AG20443 (cell line): ENCODE results near the gene ZNF641.

Experiments used
- DNase-seq: peaks from one replicate; pipeline ENCODE4 v3.0.0; 2012; ENCODE audit warnings: low spot score, mixed read lengths

Gene ZNF641

DNA sequence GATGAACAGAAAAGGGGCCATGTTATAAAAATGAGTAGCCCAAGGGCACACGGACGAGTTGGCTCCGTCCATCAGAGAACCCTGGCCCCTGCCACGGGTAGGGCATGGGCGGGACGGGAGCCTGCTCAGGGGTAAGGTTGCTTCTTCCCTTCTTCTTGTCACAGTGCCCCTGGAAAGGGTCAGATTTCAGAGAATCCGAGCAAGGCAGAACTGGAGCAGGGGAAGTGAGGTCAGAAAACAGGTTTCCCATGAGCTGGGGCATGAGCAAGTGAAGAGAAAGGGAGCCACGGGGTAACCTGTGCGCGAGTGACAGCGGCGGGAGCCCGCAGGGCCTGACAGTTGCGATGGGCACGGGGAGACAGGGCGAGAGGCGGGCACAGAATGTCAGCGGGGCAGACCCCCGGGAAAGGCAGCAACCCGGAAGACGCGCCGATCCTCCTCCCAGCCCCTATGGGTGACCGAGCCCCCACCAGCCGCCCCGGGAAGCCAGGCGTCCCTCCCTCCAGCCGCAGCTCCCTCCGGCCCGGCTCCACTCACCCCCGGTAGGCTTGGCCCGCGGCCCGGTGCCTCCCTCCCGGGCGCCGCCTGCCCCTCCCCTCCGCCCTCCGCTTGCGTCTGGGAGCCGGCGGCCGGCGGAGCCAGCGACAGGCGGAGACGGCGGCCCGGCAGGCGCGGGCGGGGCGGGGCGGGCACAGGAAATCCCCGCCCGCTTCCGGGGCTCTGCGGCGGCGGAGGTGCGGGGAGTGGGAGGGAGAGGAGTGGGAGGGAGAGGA, at the start of gene ZNF641:
Gene ZNF641, minus strand, starts transcription at position 671 of the 773 bp plus-strand sequence. CDS start 2,829 bp downstream, outside the sequence.
- peak; percentile 91 for DNase-seq

DNA sequence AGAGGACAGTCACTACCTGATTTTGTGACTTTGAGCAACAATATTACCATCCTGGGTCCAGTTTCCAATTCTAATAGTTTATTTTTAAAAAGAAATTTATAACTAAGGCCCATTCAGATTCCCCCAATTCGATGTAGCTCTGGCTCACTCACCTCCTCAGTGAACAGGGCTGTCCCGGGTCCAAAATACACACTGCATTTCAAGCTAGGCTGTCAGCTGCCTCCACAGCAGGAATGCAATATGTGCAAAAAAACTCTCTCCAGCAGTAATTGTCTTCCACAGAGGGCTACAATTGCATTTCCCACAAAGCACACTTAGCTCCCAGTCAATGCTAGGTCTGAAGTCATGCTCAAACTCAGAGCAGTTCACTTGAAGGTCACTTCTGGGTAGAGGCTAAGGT, 39.3 kb upstream of the ZNF641 start:
- DNase-seq: no peak

DNA sequence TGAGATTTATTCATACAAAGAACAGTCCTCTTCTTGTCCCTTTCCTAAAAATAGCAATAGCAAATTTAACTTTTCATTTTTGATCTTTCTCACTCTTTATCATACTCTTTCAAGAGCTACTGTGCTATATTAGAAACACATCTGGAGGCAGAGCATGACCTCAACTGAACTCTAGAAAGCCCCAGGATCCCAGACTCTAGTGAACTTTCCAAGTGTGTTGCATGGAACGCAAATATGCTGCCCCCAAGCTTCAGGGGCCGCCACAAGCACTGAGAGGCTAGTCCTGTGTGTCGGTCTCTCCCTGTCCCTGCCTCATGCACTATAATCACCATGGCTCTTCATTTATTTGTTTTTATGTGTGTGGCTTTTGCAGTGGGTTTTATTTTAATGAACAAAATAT, 38.7 kb upstream of the ZNF641 start:
- no peak for DNase-seq

DNA sequence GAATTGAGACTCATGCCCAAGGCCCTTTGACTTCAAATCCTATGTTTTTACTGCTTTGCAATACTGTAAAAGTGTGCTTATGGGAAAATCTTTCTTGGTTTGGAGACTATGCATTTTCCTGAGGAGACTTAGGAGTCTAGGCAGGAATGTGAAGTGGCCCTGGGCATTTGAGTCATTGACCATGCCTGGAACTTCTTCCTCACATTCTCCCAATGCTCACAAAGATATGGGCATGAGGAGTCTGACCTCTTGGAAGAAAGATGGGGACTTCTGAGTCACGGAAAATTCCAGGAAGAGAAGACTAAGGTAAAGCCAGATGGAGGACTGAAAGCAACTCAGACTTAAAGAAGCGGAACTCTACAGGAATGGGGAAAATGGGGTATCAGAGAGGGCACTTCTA, 38.2 kb upstream of the ZNF641 start:
- peak; percentile 37 for DNase-seq

DNA sequence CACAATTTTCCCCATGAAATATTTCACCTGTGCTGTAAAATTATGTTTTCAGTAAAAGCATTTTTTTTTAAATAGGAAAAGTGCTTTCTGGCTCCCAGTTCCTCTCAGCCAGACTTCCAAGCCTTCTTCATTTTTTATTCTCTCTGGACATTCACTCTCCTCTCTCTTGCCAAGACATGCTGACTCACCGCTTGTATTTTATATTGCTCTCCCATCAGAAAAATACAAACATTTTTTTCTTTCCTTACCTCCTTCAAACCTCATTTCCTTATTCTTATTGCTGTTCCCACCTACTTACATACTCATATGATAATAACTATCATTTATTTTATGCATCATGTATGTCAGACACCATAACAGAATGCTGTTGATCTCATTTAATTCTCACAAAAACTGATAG, 37.7 kb upstream of the ZNF641 start:
- peak; percentile 36 for DNase-seq

DNA sequence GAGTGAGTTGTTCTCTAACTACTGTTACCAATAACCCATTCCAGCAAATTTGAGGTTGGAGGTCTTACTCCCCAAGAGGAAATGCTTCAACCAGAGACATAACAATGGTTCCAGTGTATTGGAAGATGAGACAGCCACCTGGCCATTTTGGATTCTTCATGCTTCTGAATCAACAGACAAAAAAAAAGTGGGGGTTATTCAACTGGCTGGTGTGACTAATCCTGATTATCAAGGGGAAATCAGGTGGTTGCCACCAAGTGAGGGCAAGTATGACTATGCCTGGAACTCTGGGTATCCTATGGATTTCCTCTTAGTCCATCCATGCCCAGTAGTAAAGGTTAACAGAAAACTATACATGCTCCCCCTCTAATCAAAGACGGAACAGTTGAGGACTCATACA, 29.9 kb upstream of the ZNF641 start:
- no peak for DNase-seq

DNA sequence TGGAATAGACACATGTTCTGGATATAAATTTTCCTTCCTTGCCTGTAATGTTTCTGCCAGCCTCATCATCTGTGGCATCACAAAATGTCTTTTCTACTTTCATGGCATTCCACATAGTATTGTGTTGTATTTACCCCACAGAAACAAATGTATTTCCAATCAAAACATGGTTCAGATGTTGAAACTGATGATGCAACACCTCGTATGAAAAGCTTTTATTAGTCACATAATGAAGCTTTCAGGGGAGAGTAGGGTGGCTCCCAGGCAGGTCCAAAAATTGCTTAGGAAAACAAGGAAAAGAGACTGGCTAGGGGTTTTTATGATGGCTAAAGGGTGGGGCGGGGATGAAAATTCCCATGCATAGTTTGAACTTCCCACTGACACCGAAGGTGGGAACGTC, 29.1 kb upstream of the ZNF641 start:
- DNase-seq: no peak

DNA sequence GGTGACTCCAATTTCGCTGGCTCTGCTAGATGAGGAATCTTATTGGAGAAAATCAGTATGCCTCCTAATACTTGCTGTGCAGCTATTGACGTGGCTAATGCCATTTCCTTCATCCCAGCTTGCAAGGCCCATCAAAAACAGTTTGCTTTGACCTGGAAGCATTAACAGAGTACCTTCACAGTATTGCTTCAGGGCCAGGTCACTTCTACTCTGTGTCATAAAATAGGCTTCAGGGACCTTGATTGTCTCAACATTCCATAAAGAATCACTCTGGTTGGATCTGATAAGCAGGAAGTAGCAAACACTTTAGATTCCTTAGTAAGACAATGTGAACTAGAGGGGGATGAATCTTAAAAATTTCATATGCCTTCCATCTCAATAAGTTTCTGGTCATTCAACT, 26.9 kb upstream of the ZNF641 start:
- DNase-seq: no peak

DNA sequence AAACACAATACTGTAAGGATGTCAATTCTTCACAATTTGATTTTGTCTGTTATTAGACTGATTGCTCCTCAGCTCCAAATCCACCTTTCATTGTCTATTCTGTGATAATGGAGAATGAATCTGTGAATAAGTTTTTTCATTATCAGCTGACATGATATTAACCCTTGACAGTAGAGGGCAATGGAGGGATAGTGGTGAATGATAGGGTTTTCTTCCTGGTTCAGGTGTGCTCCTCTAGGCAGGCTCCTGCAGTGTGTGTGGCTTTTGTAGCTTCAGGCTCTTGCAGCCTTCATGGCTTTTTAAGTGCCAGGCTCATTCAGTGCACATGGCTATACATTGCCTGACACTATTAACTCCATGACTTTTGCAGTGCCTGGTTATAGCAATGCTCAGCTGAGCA, 23.4 kb upstream of the ZNF641 start:
- DNase-seq: no peak

DNA sequence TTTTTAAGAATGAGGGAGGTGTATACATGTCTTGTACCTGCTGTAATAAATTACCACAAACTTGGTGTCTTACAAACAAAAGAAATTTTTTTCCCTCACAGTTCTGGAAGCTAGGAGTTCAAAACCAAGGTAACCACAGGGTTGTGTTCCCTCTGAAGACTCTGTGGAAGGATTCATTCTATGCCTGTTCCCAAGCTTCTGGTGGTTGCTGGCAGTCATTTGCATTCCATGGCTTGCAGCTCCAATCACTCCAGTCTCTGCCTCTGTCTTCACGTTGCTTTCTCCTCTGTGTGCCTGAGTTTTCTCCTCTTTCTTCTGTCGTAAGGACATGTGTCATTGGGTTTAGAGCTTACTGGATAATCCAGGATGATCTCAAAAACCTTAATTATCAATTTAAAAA, 15.4 kb upstream of the ZNF641 start:
- DNase-seq: peak; percentile 20

DNA sequence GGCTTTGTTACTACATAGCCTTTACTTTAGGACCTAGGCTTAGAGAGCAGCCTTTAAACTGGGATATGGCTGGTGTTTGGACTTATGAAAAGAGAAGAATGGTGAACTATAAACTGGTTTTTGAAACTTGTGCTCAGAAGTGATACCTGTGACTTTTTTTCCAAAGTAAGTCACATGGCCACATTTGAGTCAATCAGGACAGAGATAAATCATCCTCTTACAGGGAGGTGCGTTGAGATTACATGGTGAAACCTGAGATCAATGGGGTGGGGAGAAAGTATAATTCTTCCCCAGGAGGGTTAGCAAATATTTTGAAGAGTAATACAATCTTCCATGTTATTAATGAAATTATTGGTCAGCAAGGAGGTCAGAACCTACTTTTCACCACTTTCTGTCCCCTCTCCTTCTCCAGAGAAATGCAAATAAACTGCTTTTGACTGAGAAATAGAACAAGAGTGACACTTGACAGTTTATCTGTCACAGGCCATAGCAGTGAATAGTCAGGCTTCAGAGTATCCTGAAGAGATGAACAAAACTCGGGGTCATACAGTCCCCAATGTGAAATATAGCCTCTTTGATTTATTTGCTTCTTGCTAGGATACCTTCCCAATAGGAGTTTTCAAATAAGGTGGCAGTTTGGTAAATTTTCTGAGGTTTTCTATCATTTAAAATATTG, 11.1 kb upstream of the ZNF641 start:
- DNase-seq: no peak

DNA sequence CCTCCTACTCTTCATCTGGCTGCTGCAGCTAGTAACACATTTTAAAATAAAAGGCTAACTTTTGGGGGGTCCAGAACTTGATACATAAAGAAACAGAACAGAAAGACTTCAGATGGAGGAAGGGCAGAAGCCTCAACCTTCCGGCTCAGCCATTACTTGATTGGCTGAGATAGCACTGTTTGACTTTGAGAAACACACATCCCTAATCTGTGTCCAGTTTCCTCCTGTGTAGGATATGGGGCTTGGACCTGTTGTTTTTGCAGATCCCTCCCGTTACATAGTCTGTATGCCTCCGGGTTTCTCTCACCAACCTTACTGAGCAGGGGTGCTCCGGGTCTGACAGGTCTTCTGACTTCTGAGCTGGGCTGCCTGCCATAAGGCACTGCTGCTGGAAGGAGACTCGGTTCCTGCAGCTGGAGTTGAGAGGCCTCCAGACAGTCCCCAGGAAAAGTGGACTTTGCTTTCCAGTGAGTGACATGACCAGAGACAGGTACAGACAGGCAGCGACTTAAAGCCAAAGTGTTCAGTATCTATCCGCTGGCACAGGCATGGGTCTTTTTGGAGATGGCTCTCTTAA, 8.3 kb upstream of the ZNF641 start:
- DNase-seq: no peak

DNA sequence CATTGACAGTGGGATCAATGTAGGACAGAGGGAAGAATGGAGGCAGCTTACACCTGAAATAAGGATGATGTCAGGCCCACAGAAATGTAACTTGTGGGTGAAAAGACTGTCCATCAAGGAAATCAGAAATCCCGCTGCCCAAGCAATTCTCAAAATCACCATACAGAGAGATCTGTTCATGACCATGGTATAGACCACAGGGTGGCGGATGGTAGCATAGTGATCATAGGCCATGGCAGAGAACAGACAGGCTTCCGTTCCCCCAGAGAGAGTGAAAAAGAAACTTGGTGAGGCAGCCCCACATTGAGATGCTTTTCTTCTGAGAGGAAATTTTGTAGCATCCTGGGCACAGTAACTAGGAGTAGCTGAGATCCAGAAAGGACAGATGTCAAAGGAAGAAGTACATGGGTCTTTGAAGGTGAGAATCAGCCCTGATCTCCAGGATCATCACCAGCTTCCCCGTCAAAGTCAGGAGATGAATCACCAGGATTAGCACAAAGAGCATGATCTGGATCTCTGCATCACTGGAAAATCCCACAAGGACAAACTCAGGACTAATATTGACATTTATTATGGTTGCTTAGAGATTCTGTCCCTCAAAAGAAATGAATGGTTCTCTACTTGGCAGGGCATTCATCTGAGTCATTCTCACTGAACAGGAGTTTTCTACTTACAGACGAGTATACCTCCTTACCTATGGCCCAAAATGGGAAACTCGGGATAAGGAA, 5.5 kb upstream of the ZNF641 start:
- no peak for DNase-seq

DNA sequence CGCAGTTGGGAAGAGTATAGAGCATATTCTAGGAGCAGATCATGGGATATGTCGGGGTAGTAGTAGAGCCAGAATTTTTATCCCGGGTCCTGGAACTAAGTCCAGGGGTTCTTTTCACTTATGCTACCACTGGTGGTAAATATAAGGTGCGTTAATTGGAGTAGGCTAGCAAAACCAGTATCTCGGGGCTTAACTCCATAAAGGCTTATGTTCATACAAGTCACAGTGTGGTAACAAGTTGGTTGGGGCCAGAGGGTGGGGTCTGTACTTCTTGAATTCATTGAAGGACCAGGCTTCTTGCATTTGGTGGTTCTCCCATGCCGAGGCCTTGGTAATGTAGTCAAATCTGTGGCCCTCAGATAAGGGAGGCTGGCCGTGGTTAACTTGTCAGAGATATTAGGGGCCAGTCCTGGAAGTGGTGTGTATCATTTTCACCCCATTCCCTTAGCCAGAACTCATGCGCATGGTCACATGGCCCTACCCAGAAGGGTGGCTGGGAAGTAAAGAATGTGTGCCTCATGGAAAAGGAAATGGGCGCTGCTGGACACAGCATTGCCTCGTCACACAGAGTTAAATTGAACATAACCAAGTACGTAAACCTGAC, 1.5 kb upstream of the ZNF641 start:
- no peak for DNase-seq

DNA sequence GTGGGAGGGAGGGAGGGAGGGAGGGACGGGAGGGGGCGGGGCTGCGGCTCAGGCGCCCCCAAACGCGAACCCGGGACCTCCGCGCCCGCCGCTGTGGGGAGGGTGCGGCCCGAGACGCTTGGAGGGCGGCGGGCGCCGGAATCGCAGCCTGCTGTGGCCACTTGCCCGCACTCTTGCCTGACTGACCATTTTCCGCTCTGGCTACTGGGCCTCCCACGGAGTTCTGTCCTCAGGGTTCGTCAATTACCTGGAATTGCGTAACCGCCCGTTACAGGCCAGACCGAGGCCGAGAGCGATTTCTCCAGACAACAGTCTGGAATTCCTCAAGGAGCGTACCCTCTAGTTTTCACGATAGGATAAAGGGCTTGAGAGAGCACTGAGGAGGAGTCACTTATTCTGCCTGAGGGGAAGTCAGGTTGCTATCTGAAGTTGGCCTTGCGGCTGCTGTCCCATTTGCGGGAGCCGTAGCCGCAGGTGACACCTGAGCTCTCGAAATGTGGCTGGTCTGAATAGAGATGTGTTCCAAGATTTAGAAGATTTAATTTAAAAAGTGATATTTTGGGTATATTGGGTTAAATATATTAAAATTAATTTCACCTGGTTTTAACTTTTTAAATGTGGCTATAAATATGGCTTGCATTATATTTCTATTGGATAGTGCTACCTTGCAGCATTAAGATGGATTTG, 446 bp upstream of the ZNF641 start:
- peak; percentile 81 for DNase-seq

DNA sequence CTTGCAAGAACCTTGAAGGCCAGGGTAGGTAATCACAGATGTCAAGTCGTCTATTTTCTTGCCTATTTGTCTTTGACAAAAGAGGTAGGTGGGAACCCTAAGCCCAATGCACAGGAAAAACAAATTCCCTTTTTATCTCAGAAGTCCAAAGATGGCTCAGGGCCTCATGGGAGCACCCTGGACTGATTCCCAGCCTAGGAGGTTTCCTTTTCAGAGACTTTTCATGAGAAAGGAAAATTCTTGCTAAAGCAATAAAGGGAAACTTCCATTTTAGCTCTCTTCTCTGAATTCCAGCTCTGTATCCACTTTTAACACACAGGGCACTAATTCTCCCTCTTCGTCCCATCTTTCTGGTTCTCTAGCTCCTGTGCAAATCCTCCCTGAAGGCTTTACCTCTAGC, 1.2 kb downstream of the ZNF641 start:
- peak; percentile 19 for DNase-seq

DNA sequence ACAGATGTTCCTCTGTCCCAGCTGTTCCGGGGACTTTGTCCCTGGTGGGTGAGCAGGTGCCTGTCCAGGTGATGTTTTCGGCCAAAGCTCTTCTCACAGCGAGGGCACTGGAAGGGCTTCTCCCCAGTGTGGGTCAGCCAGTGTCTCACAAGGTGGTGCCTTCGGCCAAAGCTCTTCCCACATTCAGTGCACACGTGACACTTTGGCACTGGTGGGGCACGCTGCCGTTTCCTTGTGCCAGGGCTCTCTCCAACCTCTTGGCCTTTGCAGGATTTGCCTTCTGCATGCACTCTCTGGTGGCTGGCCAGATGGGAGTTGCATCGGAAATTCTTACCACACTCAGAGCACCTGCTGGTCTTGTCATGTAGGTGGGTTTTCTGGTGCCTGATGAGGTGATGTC, 7.7 kb downstream of the ZNF641 start:
- no peak for DNase-seq

DNA sequence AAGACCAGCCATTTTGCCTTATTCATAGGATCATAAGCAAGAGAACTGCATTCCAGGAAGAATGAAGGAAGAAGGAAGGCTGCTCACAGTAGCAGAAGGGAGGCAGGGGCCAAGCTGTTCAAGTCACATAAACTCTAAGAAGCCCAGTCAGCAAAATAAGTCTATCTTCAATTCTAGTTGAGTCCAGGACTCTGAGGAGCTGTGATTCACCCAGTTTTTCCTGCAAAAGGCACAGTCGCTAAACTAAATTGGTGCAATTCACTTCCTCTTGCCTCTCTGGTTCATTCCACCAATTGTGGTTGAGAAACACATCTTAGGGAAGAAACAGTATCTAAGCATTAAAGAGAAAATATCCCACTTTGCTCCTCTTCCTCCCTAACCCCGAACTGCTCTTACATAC, 9.8 kb downstream of the ZNF641 start:
- no peak for DNase-seq

DNA sequence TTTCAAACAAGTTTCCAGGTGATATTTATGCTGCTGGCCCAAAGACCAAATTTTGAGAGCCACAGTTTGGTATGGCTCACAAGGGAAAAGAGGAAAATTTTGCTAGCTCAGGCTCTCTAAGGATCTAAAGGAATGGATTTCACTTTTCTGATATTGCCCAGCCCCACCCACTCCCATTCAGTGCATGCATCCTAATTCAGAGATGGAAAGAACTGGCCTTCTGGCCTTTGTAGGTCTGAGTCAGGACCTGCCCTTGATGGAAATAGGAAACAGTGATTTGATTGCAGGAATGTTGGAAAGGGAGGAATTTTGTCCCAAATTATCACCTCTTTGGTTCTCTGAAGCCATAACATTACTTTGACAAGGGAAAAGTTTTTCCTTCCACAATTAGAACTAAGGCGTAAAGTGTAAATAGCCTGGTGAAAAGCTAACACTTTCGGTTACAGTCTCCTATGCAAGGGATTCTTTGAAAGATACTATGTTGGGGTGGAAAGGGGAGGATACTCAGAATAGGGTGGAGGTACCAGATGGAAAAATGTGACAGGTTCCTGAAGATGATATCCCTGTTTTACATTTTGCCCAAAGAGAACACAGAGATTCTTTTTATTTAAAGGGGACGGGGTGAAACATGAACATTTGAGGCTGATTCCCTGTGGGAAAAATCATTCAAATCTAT, 11.1 kb downstream of the ZNF641 start:
- no peak for DNase-seq

DNA sequence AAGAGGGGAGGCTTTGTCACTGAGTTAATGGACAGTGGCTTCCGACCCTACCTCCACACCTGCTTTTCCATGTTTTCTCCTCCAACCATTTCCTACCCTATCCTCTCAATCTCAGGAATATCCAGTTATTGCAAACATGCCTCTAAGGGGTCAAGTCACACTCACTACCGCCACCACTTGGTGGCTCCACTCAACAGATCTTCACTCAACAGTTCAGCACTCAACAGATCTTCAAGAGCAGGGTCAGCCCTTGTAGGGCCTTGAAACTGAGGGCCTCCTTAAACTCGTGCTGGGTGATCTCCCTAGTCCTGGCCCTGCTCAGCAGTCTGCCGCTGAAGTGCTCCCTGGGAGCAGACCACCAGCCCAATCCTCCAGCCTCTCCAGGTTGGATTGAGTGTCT, 14.2 kb downstream of the ZNF641 start:
- DNase-seq: no peak

DNA sequence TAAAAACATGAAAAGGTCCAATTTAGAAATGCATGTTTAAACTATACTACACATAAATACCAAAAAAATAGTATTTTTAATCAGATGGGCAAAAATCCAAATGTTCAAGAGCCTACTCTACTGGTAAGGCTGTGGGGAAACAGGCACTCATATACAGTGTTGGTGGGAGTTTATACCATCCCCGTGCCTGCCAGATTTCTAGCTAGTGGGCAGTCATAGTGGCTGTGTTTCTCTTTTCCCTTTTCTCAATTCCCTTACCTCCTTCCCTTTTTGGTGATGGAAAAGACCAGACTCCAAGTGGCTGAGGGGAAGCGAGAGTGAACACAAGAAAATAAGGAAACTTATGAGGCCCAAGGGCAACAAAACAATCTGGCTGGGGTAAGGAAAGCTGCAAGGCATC, 14.7 kb downstream of the ZNF641 start:
- no peak for DNase-seq
